Neural cell (in vitro differentiated cells): ENCODE results near the gene YJEFN3. TPM values are rescaled to one million over a fixed set of nuclear protein-coding genes. Genes with fewer than 3 reads are reported as not detected.

ENCODE experiments used
- H2AFZ ChIP-seq: fragments of 200-600, 300-800 bp; sonication (generic), shearing (Covaris generic); 2 replicates; pipeline ENCODE4 v1.6.0; 2014; ENCODE audit warnings: low read depth, mild to moderate bottlenecking, antibody characterized with exemption, low read length, moderate library complexity
- H3F3A ChIP-seq: fragments of 200-600 bp; shearing (Covaris generic); 2 replicates; pipeline ENCODE4 v1.6.1; 2016; ENCODE audit warnings: mild to moderate bottlenecking, moderate library complexity, mixed read lengths, antibody characterized with exemption, low read length; ENCODE audit not compliant: insufficient read depth, poor library complexity, severe bottlenecking
- H3K27ac ChIP-seq: fragments of 200-600, 300-800 bp; sonication (generic), shearing (Covaris generic); 2 replicates; pipeline ENCODE4 v1.5.1; 2014; ENCODE audit warnings: mild to moderate bottlenecking, low read length, moderate library complexity
- H3K27me3 ChIP-seq: fragments of 300-800, 200-600 bp; sonication (generic), shearing (Covaris generic); 2 replicates; pipeline ENCODE4 v1.6.0; 2014; ENCODE audit warnings: mild to moderate bottlenecking, low read depth, low read length, moderate library complexity; ENCODE audit not compliant: insufficient read depth
- H3K36me3 ChIP-seq: fragments of 300-800, 200-600 bp; sonication (generic), shearing (Covaris generic); 2 replicates; pipeline ENCODE4 v1.5.1; 2014; ENCODE audit warnings: mild to moderate bottlenecking, antibody characterized with exemption, low read length, moderate library complexity; ENCODE audit not compliant: insufficient read depth
- H3K4me2 ChIP-seq: fragments of 300-800, 200-600 bp; sonication (generic), shearing (Covaris generic); 2 replicates; pipeline ENCODE4 v1.6.0; 2014; ENCODE audit warnings: mild to moderate bottlenecking, low read length
- H3K4me3 ChIP-seq: fragments of 300-800, 200-600 bp; sonication (generic), shearing (Covaris generic); 2 replicates; pipeline ENCODE4 v1.5.1; 2014; ENCODE audit warnings: mild to moderate bottlenecking, low read length, moderate library complexity
- H3K79me2 ChIP-seq: fragments of 200-600 bp; shearing (Covaris generic); replicated peaks from 2 replicates; pipeline ENCODE4 v1.6.0; 2014; ENCODE audit warnings: mild to moderate bottlenecking, low read length, moderate library complexity; ENCODE audit not compliant: insufficient read depth
- H3K9ac ChIP-seq: fragments of 300-800, 200-600 bp; sonication (generic), shearing (Covaris generic); 2 replicates; pipeline ENCODE4 v1.6.1; 2016; ENCODE audit warnings: mild to moderate bottlenecking, low read length, mixed read lengths
- H3K9me2 ChIP-seq: fragments of 200-600 bp; shearing (Covaris generic); 2 replicates; pipeline ENCODE4 v1.6.1; 2016; ENCODE audit warnings: mild to moderate bottlenecking, low read length, mixed read lengths; ENCODE audit not compliant: insufficient read depth
- H3K9me3 ChIP-seq: fragments of 200-600, 300-800 bp; sonication (generic), shearing (Covaris generic); 2 replicates; pipeline ENCODE4 v1.6.1; 2016; ENCODE audit warnings: mild to moderate bottlenecking, mixed run types, low read length, moderate library complexity, mixed read lengths
- H4K20me1 ChIP-seq: fragments of 200-600 bp; shearing (Covaris generic); 2 replicates; pipeline ENCODE4 v1.6.1; 2016; ENCODE audit warnings: mild to moderate bottlenecking, mixed run types; ENCODE audit not compliant: insufficient read depth
- CTCF ChIP-seq: fragments of 450-650 bp; IDR thresholded peaks from 2 replicates; pipeline ENCODE4 v1.5.1; 2014; ENCODE audit warnings: antibody characterized with exemption, mild to moderate bottlenecking, moderate library complexity; ENCODE audit not compliant: poor library complexity, severe bottlenecking
- EP300 ChIP-seq: fragments of 450-650 bp; conservative IDR thresholded peaks from 2 replicates; pipeline ENCODE4 v1.6.1; 2014; ENCODE audit warnings: antibody characterized with exemption, mild to moderate bottlenecking, moderate library complexity; ENCODE audit not compliant: poor library complexity, severe bottlenecking
- EZH2 ChIP-seq: fragments of 200-600, 300-800 bp; shearing (Covaris generic), sonication (generic); IDR thresholded peaks from 2 replicates; pipeline ENCODE4 v1.6.1; 2014; ENCODE audit warnings: antibody characterized with exemption, low read length, borderline replicate concordance, mild to moderate bottlenecking; ENCODE audit not compliant: insufficient read depth, poor library complexity, severe bottlenecking
- MXI1 ChIP-seq: fragments of 450-650 bp; conservative IDR thresholded peaks from 2 replicates; pipeline ENCODE4 v1.6.1; 2014; ENCODE audit warnings: antibody characterized with exemption, mild to moderate bottlenecking; ENCODE audit not compliant: poor library complexity, severe bottlenecking
- POLR2AphosphoS5 ChIP-seq: IDR thresholded peaks from 2 replicates; pipeline ENCODE4 v1.6.1; 2012
- RAD21 ChIP-seq: fragments of 450-650 bp; conservative IDR thresholded peaks from 2 replicates; pipeline ENCODE4 v1.6.1; 2014; ENCODE audit warnings: antibody characterized with exemption, mild to moderate bottlenecking, moderate library complexity
- REST ChIP-seq: IDR thresholded peaks from 2 replicates; pipeline ENCODE4 v1.6.1; 2012; ENCODE audit warnings: borderline replicate concordance
- SMC3 ChIP-seq: fragments of 450-650 bp; conservative IDR thresholded peaks from 2 replicates; pipeline ENCODE4 v1.6.1; 2014; ENCODE audit warnings: antibody characterized with exemption, mild to moderate bottlenecking, moderate library complexity; ENCODE audit not compliant: poor library complexity
- TAF1 ChIP-seq: IDR thresholded peaks from 2 replicates; pipeline ENCODE4 v1.6.1; 2012; ENCODE audit warnings: low read depth
- polyA plus RNA-seq: library from polyadenylated mRNA; depleted of rRNA; stranded (reverse); fragments of >200 nt; gene quantifications from 2 replicates; pipeline ENCODE4 v1.2.3, GENCODE V29; 2014

YJEFN3 gene
- polyA plus RNA-seq, 1 donor from 2014 or later = 26.9 TPM

- Histone ChIP-seq H3K27me3 (no peaks in the 10 kb centered on the region), H2AFZ (no peak overlapping the region), H3K9me2 (no peaks in the 10 kb centered on the region), H3K36me3 (no peaks in the 10 kb centered on the region), H3K4me2 (no peak overlapping the region), H3K9ac (no peak overlapping the region), H4K20me1 (no peaks in the 10 kb centered on the region), H3K4me3 (no peak overlapping the region), H3F3A (no peaks in the 10 kb centered on the region), H3K9me3 (no peaks in the 10 kb centered on the region), H3K79me2 (no peaks in the 10 kb centered on the region), H3K27ac (no peak overlapping the region)
- TF ChIP-seq TAF1 = no peak
Measured at GRCh38 chr19:19539698-19540063, 11.0 kb downstream of the YJEFN3 start.

- H3K9me3 ChIP-seq = no peaks in the 10 kb centered on the region
- H3K27me3 ChIP-seq = no peaks in the 10 kb centered on the region
Measured at GRCh38 chr19:19540064-19540714, 11.5 kb downstream of the YJEFN3 start.

GRCh38 chr19:19540715-19541515 lies 12.2 kb downstream of the YJEFN3 start:
- no peak overlapping the region for H3K4me2 ChIP-seq
- H3K4me3 ChIP-seq = no peak overlapping the region
- no peaks in the 10 kb centered on the region for H3K9me3 ChIP-seq
- H3K9me2 ChIP-seq = no peaks in the 10 kb centered on the region
- no peaks in the 10 kb centered on the region for H3F3A ChIP-seq
- no peak overlapping the region for H2AFZ ChIP-seq
- H4K20me1 ChIP-seq = no peaks in the 10 kb centered on the region
- H3K79me2 ChIP-seq = no peaks in the 10 kb centered on the region
- H3K27me3 ChIP-seq = no peaks in the 10 kb centered on the region
- no peak overlapping the region for H3K9ac ChIP-seq
- no peaks in the 10 kb centered on the region for H3K36me3 ChIP-seq
- TF ChIP-seq CTCF (no peak), MXI1 (no peak), REST (no peak), RAD21 (no peak), EZH2 (no peak), SMC3 (no peak), EP300 (no peak), TAF1 (no peak), POLR2AphosphoS5 (no peak)
- no peak overlapping the region for H3K27ac ChIP-seq

More at GRCh38 chr19:19540064-19540714, 11.5 kb downstream of the YJEFN3 start:
- H3K4me3 ChIP-seq = no peak overlapping the region
- H3K4me2 ChIP-seq = no peak overlapping the region
- no peaks in the 10 kb centered on the region for H4K20me1 ChIP-seq
- no peak overlapping the region for H3K9ac ChIP-seq
- no peak overlapping the region for H2AFZ ChIP-seq
- TF ChIP-seq EP300 = no peak
- TF ChIP-seq POLR2AphosphoS5 = no peak
- no peak for TF ChIP-seq CTCF
- no peak for TF ChIP-seq RAD21
- H3K79me2 ChIP-seq = no peaks in the 10 kb centered on the region
- no peak overlapping the region for H3K27ac ChIP-seq
- no peaks in the 10 kb centered on the region for H3K36me3 ChIP-seq
- no peaks in the 10 kb centered on the region for H3K9me2 ChIP-seq
- H3F3A ChIP-seq = no peaks in the 10 kb centered on the region
